Skeletal muscle tissue (tissue), 4 donors: ENCODE data around the gene DMAP1. TPM values are rescaled to one million over a fixed set of nuclear protein-coding genes. Genes with fewer than 3 reads are reported as not detected.

ENCODE experiments used
- H3K27ac ChIP-seq: one replicate; pipeline ENCODE4 v1.7.0; 2013; ENCODE audit warnings: mild to moderate bottlenecking, low read depth, low read length, inconsistent platforms
- H3K27me3 ChIP-seq, 3 donors: one replicate each; pipeline ENCODE4 v1.7.0; 2013; ENCODE audit warnings: low read length in 3 of 3; ENCODE audit not compliant: control insufficient read depth in 3 of 3, insufficient read depth in 3 of 3
- H3K36me3 ChIP-seq, 3 donors: one replicate each; pipeline ENCODE4 v1.7.0; 2013; ENCODE audit warnings: low read length in 3 of 3; ENCODE audit not compliant: control insufficient read depth in 3 of 3, insufficient read depth in 3 of 3
- H3K4me1 ChIP-seq, 3 donors: one replicate each; pipeline ENCODE4 v1.7.0; 2013; ENCODE audit warnings: low read length in 3 of 3, mild to moderate bottlenecking in 3 of 3; ENCODE audit not compliant: control insufficient read depth in 3 of 3, insufficient read depth in 3 of 3
- H3K4me3 ChIP-seq, 3 donors: one replicate each; pipeline ENCODE4 v1.7.0; 2013; ENCODE audit warnings: low read length in 3 of 3
- H3K9ac ChIP-seq, 3 donors: one replicate each; pipeline ENCODE4 v1.7.0; 2013; ENCODE audit warnings: low read length in 3 of 3, mild to moderate bottlenecking in 3 of 3, moderate library complexity in 2 of 3, low read depth in 1 of 3
- H3K9me3 ChIP-seq, 3 donors: one replicate each; pipeline ENCODE4 v1.7.0; 2013; ENCODE audit warnings: low read length in 3 of 3; ENCODE audit not compliant: control insufficient read depth in 3 of 3
- total RNA-seq: library from RNA; depleted of rRNA; stranded (reverse); fragments of >200 nt; gene quantifications from one replicate; pipeline ENCODE4 v1.2.3, GENCODE V29; 2014
- donor health status: Osteomylitis.

The DMAP1 gene
- total RNA-seq, 1 donor from 2014 or later = 14.6 TPM

DNA sequence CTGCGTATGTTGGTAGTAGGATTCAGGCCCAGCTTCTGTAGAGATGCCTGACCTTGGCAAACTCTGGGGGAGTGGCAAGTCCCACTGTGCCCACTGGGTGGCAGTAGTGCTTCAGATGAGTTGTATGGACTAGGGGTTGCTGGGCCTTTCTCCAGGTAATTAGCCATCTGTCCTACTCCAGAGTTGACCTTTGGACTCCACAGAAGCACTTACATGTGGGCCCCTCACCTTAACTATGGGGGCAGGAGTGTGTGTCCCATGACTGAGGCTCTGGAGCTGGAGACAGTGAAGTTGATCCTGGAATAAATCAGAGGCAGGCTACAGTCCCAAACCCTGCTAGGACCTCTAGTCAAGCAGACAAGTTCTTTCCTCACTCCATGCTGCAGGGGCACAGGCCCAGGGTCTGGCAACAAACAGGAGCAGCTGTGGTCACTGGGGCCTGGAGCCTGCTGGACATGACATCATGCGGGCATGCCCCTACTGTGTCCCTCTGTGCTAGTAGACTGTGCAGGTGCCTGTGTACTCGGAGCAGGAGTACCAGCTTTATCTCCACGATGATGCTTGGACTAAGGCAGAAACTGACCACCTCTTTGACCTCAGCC lies 4.6 kb downstream of the DMAP1 start:
- no peaks in the 10 kb centered on the region for H3K27me3 ChIP-seq
- no peak overlapping the region for H3K9ac ChIP-seq
- peaks cover 57 to 59% (median 58%) of the 10 kb centered on the region in 3 donors for H3K36me3 ChIP-seq

DNA sequence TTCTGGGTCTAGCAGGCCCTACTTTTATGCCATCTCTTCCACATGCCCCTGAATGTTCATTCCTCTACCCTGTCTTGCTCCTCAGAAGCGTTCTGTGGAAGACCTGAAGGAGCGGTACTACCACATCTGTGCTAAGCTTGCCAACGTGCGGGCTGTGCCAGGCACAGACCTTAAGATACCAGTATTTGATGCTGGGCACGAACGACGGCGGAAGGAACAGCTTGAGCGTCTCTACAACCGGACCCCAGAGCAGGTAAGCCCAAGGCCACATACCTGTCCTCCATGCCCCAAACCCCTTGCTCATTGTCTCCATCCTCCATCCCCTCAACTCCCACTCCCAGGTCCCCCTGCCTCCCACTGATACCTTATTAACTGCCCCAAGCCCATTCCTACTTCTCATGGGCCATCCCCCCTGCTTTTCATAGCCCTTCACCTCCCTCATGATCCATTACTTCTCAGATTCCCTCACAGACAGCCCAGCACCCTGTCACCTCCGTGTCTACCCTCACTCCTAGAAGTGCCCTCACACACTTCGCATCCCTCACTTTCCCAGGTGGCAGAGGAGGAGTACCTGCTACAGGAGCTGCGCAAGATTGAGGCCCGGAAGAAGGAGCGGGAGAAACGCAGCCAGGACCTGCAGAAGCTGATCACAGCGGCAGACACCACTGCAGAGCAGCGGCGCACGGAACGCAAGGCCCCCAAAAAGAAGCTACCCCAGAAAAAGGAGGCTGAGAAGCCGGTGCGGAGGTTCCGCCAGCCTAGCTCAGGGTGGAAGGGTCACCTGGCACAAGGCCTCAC lies 5.4 kb downstream of the DMAP1 start:
- Histone ChIP-seq H3K4me1 (peaks cover 9 to 27% (median 17%) of the 10 kb centered on the region in 3 donors), H3K27me3 (no peaks in the 10 kb centered on the region), H3K36me3 (peaks cover 57 to 59% (median 58%) of the 10 kb centered on the region in 3 donors), H3K27ac (no peak overlapping the region), H3K9me3 (no peaks in the 10 kb centered on the region), H3K4me3 (no peak overlapping the region), H3K9ac (no peak overlapping the region)

More for the DNA sequence above, 4.6 kb downstream of the DMAP1 start:
- H3K4me1 ChIP-seq = peaks cover 11 to 34% (median 19%) of the 10 kb centered on the region in 3 donors
- H3K9me3 ChIP-seq = no peaks in the 10 kb centered on the region
- no peak overlapping the region for H3K27ac ChIP-seq
- no peak overlapping the region for H3K4me3 ChIP-seq

DNA sequence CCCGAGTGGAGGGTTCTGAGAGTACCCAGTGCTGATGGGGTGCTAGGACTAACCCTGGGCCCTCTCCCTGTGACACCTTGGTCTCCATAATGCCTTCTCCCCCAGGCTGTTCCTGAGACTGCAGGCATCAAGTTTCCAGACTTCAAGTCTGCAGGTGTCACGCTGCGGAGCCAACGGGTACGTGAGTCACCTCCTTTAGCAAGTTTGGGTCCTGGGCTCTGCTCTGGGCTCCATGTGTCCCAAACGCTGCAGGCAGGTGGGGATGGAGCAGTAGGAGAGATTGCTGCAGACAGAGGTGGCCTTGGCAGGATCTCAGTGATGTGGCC lies 6.0 kb downstream of the DMAP1 start:
- Histone ChIP-seq H3K27ac (no peak overlapping the region), H3K4me1 (peaks cover 4 to 21% (median 12%) of the 10 kb centered on the region in 3 donors), H3K4me3 (no peak overlapping the region), H3K36me3 (peaks cover 57 to 59% (median 58%) of the 10 kb centered on the region in 3 donors), H3K9me3 (no peaks in the 10 kb centered on the region), H3K27me3 (no peaks in the 10 kb centered on the region), H3K9ac (no peak overlapping the region)

DNA sequence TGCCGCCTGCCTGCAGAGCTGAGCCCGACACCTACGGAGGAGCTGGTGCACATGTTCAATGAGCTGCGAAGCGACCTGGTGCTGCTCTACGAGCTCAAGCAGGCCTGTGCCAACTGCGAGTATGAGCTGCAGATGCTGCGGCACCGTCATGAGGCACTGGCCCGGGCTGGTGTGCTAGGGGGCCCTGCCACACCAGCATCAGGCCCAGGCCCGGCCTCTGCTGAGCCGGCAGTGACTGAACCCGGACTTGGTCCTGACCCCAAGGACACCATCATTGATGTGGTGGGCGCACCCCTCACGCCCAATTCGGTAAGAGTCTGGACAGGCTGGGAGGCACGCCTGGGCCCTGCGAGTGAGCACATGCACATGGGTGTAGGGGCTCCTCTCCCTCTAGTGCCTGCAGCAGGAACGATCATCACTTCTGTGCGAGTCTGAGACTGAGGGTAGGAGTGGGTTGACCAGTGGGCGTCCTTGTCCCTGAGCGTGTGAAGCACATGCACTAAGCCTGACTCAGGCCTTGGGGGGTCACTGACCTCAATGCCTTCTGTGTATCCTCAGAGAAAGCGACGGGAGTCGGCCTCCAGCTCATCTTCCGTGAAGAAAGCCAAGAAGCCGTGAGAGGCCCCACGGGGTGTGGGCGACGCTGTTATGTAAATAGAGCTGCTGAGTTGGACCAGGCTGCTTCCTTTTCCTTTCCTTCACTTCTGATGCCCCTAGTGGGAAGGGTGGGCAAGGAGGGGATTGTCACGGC lies 6.9 kb downstream of the DMAP1 start:
- Histone ChIP-seq H3K4me3 (no peak overlapping the region), H3K9me3 (no peaks in the 10 kb centered on the region), H3K36me3 (peaks cover 51 to 53% (median 52%) of the 10 kb centered on the region in 3 donors), H3K27me3 (no peaks in the 10 kb centered on the region), H3K4me1 (peaks cover 0 to 13% (median 6%) of the 10 kb centered on the region in 3 donors), H3K9ac (no peak overlapping the region), H3K27ac (no peak overlapping the region)

DNA sequence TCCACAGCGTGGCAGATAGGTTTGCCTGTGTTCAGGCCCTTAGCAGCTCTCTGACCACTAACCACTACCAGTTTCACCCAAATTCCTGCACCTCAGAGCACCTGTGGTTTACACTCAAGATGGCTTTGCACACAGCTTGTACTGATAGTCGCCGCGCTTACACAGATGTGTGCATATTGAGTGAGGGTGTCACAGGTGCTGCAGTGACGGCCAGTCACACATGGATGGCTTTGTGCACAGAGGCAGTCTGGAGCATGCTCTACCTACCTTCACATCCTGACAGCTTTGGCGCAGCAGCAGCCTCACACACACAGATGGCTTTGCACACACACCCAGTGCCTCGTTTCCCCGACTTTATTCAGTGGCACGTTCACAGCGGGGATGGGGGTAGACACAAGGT lies 7.5 kb downstream of the DMAP1 start:
- H3K9me3 ChIP-seq = no peaks in the 10 kb centered on the region
- H3K4me1 ChIP-seq = peaks cover 0 to 13% (median 6%) of the 10 kb centered on the region in 3 donors
- H3K27me3 ChIP-seq = no peaks in the 10 kb centered on the region
- H3K9ac ChIP-seq = no peak overlapping the region
- peaks cover 45 to 49% (median 47%) of the 10 kb centered on the region in 3 donors for H3K36me3 ChIP-seq
- no peak overlapping the region for H3K4me3 ChIP-seq
- H3K27ac ChIP-seq = no peak overlapping the region

GRCh38 chr1:44221769-44222168 lies 8.5 kb downstream of the DMAP1 start:
- Histone ChIP-seq H3K9ac (no peak overlapping the region), H3K27me3 (no peaks in the 10 kb centered on the region), H3K27ac (no peak overlapping the region), H3K4me3 (no peak overlapping the region), H3K4me1 (peaks cover 0 to 13% (median 6%) of the 10 kb centered on the region in 3 donors), H3K36me3 (peaks cover 38 to 44% (median 43%) of the 10 kb centered on the region in 3 donors), H3K9me3 (no peaks in the 10 kb centered on the region)

DNA sequence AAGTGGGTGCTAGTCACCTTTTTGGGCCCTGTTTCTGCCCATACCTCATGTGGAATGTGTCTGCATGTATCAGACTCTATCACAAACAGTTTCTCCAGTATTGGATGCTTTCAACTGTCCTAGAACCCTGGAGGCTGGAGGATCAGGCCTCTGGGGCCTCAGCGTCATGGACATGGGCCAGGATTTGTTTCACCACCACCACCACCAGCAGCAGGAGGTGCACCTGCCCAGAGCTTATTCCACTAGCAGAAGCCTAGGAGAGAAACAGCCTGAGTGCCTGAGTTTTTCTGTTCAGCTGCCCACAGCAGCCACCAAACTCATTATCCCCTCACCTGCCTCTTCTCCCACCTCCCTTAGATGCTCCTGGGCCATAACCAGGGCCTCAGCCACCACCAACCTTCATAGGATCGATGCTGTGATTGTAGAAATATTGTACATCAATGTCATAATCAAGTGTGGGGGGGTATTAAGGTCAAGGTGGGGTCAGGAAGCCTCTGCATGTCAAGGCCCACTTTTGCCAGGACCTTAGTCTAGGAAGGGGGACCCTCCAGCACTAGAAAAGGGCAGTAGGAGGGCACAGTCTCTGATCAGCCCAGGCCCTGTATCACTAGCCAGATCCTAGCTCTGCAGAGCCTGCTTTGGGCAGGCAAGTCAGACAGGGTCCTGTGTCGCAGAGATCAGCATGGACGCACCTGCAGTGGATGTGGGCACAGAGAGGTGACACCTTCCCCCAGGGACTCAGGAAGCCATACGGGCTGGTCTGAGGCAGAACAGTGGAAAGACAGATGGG lies 9.3 kb downstream of the DMAP1 start:
- Histone ChIP-seq H3K4me1 (peaks cover 0 to 8% (median 4%) of the 10 kb centered on the region in 3 donors), H3K27ac (no peak overlapping the region), H3K27me3 (no peaks in the 10 kb centered on the region), H3K9me3 (no peaks in the 10 kb centered on the region), H3K9ac (no peak overlapping the region), H3K36me3 (peaks cover 38 to 41% (median 38%) of the 10 kb centered on the region in 3 donors), H3K4me3 (no peak overlapping the region)

GRCh38 chr1:44223187-44223610 lies 9.9 kb downstream of the DMAP1 start:
- H3K36me3 ChIP-seq = peaks cover 35 to 36% (median 35%) of the 10 kb centered on the region in 3 donors
- H3K4me1 ChIP-seq = peaks cover 0 to 1% (median 0%) of the 10 kb centered on the region in 3 donors
- no peak overlapping the region for H3K4me3 ChIP-seq
- no peak overlapping the region for H3K27ac ChIP-seq
- no peaks in the 10 kb centered on the region for H3K27me3 ChIP-seq
- H3K9ac ChIP-seq = no peak overlapping the region
- no peaks in the 10 kb centered on the region for H3K9me3 ChIP-seq

DNA sequence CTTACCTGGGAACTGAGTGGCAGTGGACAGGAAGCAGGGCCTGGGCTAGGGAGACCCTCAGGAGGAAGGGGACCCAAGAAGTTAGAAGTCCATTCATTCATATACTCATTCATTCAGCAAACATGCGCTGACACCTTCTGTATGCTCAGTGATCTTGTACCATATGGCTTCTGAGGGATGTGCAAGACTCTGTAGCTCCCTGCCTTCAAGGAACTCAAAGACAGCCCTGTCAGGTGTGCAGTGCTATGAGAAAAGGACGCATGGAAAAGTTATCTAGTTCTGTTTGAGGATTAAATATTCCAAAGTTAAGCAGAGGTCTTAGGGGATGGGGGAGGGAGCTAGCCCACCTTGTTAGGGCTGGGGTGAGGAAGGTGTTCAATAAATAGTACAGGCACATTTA lies 12.5 kb downstream of the DMAP1 start:
- H3K9me3 ChIP-seq = no peaks in the 10 kb centered on the region
- no peak overlapping the region for H3K4me3 ChIP-seq
- H3K27ac ChIP-seq = no peak overlapping the region
- peaks cover 9 to 14% (median 11%) of the 10 kb centered on the region in 3 donors for H3K36me3 ChIP-seq
- no peaks in the 10 kb centered on the region for H3K27me3 ChIP-seq
- no peaks in the 10 kb centered on the region for H3K4me1 ChIP-seq
- H3K9ac ChIP-seq = no peak overlapping the region
